WERI-Rb-1 (cell line): ENCODE results near the gene TRAIP.

ENCODE experiments used
- DNase-seq: peaks from one replicate; pipeline ENCODE4 v3.0.0-alpha.2; 2020
- H3K27ac ChIP-seq: fragments of 250-450 bp; sonication (Bioruptor Pico); 2 replicates; pipeline ENCODE4 v1.5.1; 2020; ENCODE audit warnings: mild to moderate bottlenecking, moderate library complexity
- H3K27me3 ChIP-seq: fragments of 250-450 bp; sonication (Bioruptor Pico); 2 replicates; pipeline ENCODE4 v1.5.1; 2021; ENCODE audit warnings: mild to moderate bottlenecking, low read depth, moderate library complexity; ENCODE audit not compliant: insufficient read depth, severe bottlenecking
- H3K36me3 ChIP-seq: fragments of 250-450 bp; sonication (Bioruptor Pico); 2 replicates; pipeline ENCODE4 v1.5.1; 2020; ENCODE audit warnings: mild to moderate bottlenecking, moderate library complexity
- H3K4me3 ChIP-seq: 2 replicates; pipeline ENCODE4 v1.5.1; 2011; ENCODE audit warnings: low read depth, mild to moderate bottlenecking, control low read depth, low read length
- H3K9me3 ChIP-seq: fragments of 250-450 bp; sonication (Bioruptor Pico); 2 replicates; pipeline ENCODE4 v1.5.1; 2021; ENCODE audit warnings: mild to moderate bottlenecking, moderate library complexity; ENCODE audit not compliant: severe bottlenecking
- CTCF ChIP-seq: IDR thresholded peaks from 2 replicates; pipeline ENCODE4 v1.5.1; 2011; ENCODE audit warnings: low read depth, mild to moderate bottlenecking, control low read depth, inconsistent platforms, low read length

TRAIP gene

DNA sequence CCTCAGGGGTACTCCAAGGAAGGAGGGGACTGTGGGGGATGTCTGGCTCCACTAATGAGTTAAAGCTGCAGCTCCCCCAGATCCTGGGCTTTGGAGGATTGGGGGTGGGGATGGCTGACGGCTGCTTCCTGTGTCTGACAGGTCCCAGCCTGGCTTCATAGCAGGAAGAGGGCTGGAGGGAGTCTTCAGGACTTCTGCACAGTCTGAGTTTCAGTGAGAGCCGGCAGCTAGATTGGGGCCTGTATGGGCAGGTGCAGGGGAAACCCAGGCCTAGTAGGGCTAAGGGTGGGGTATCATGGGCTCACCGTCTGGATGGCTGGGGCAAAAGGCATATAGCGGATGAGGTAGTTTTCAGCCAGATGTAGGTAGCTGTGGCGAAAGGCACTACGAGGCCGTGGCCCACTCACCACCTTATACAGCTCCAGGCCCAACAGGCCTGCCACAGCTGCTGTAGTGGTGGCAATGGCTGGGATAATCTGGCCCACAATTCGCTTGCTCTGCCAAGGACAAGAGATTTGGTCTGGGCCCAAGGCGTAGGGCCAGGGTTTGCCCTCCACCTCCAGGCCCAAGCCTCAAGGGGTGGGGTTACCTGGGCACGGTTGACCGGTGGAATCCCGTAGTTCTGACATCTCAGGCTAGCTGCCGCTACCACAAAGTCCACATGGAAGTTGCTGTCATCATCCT, 48.8 kb downstream of the TRAIP start:
- Histone ChIP-seq H3K27me3 (peaks cover 7% of the 10 kb centered on the region), H3K27ac (no peak overlapping the region), H3K36me3 (no peaks in the 10 kb centered on the region), H3K9me3 (no peaks in the 10 kb centered on the region), H3K4me3 (no peak overlapping the region)
- no peak for DNase-seq
- TF ChIP-seq CTCF, result no peak

GRCh38 chr3:49806850-49807249, 49.5 kb downstream of the TRAIP start:
- H3K4me3 ChIP-seq, result no peak overlapping the region
- no peak overlapping the region for H3K27ac ChIP-seq
- no peak for DNase-seq
- no peak for TF ChIP-seq CTCF
- H3K9me3 ChIP-seq, result no peaks in the 10 kb centered on the region
- peaks cover 7% of the 10 kb centered on the region for H3K27me3 ChIP-seq
- no peaks in the 10 kb centered on the region for H3K36me3 ChIP-seq

GRCh38 chr3:49805897-49806701, 50.3 kb downstream of the TRAIP start:
- DNase-seq, result no peak
- Histone ChIP-seq H3K4me3 (no peak overlapping the region), H3K27me3 (peaks cover 7% of the 10 kb centered on the region), H3K36me3 (no peaks in the 10 kb centered on the region), H3K27ac (no peak overlapping the region), H3K9me3 (no peaks in the 10 kb centered on the region)
- TF ChIP-seq CTCF, result no peak

DNA sequence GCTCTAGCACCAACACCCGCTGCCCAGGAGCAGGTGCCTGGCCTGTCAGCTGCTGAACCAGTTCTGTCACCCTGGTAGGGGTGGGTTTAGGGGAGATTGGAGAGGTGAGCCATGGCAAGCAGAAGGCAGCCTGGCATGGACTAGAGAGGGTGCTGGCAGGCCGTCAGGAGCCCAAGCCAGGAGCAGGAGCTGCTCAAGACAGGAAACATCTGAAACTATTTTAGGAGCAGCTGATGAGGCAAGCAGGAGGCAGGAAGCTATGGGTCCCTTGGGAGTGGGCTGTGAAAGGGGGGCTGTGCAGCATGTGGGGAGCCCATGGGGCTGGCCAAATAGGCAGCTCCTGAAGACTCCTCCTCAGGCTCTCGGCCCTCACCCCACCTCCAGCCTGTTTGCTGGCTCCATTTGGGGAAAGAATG, 51.0 kb downstream of the TRAIP start:
- Histone ChIP-seq H3K36me3 (no peaks in the 10 kb centered on the region), H3K27me3 (peaks cover 7% of the 10 kb centered on the region), H3K4me3 (no peak overlapping the region), H3K27ac (no peak overlapping the region), H3K9me3 (no peaks in the 10 kb centered on the region)
- TF ChIP-seq CTCF, result no peak
- no peak for DNase-seq

- no peak for TF ChIP-seq CTCF
- no peaks in the 10 kb centered on the region for H3K9me3 ChIP-seq
- H3K27ac ChIP-seq, result no peak overlapping the region
- no peak overlapping the region for H3K4me3 ChIP-seq
- peaks cover 7% of the 10 kb centered on the region for H3K27me3 ChIP-seq
- no peaks in the 10 kb centered on the region for H3K36me3 ChIP-seq
- DNase-seq, result no peak
These were observed 52.0 kb downstream of the TRAIP start for GRCh38 chr3:49804141-49805041.
